Muscle of back (tissue), 11 donors: ENCODE data around the gene PGGHG. TPM values are rescaled to one million over a fixed set of nuclear protein-coding genes. Genes with fewer than 3 reads are reported as not detected.
"Not testable (repeated sequence)": the region's sequence is repeated elsewhere in the genome, so short reads cannot be mapped to it uniquely, and the experiment has no call there.

ENCODE experiments used
- DNase-seq, 3 donors: peaks; one replicate each; pipeline versions ENCODE4 v3.0.0 to v3.0.0-alpha.2; 2013
- polyA plus RNA-seq, 10 donors: library from polyadenylated mRNA; unstranded; fragments of 120-200 nt; gene quantifications; one replicate each; pipeline ENCODE4 v1.2.1, GENCODE V29; 2013; ENCODE audit not compliant: insufficient read length in 10 of 10

The PGGHG gene
- polyA plus RNA-seq, 10 donors: 3.5 to 15.7 (median 8.5) TPM

DNA sequence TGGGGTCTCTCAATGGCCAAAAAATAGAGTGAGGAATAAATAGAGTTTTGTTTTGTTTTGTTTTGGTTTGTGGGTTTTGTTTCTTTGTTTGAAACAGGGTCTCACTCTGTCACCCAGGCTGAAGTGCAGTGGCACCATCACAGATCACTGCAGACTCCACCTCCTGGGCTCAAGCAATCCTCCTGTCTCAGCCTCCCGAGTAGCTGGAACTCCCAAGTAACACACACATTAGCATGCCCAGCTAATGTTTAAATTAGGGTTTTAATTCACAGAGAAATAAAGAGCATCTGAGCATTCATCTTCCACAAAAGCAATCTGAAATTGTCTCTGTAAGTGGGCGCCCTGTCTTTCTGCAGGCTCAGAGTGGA, 40.9 kb downstream of the PGGHG start:
- no peak for DNase-seq

DNA sequence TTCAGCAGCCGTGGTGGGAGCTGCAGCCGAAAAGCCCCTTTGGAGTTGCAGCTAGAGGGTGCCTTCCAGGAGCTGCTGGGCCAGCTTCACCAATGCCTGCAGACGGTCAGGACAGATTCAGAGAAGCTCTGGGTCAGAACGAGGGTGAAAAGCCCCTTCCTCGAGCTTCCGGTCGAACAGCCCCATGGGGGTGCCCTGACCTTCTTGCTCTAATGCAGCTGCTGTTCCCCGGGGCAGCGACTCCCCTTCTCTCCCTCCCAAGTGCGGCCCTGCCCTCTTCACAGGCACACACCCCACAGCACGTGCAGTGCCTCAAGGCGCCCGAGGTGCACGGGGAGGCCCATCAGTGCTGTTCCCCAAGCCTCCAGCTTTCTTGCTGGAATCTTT, 41.4 kb downstream of the PGGHG start:
- DNase-seq: no peak

DNA sequence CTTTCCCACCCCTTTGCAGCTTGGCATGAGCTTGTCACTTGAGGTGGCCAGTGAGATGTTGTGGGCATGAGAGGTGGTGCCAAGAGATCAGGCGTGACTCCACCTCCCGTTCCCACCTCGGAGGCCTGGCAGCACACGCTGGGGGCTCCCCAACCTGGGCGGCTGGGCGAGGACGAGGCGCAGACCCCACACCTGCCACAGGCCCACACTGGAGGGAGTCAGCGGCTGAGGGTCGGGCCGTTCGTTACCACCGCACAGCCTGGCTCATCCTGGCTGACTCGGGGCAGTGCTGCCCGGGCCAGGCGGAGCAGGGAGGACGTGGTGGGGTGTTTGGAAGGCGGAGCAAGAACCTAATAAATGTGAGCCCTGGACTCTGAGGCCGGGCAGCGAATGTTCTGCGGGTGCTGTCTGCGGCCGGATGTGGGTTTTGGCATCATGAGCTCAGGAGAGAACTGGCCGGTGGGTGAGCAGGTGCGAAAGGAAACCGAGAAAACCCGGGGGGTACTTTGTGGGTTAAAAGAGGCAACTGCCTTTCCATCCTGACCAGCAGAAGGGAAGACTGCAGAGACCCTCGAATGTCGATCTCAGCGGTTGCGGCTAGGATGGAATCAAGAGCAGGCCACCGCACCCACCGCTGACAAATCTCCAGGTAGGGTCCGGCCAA, 41.9 kb downstream of the PGGHG start:
- DNase-seq: no peak

DNA sequence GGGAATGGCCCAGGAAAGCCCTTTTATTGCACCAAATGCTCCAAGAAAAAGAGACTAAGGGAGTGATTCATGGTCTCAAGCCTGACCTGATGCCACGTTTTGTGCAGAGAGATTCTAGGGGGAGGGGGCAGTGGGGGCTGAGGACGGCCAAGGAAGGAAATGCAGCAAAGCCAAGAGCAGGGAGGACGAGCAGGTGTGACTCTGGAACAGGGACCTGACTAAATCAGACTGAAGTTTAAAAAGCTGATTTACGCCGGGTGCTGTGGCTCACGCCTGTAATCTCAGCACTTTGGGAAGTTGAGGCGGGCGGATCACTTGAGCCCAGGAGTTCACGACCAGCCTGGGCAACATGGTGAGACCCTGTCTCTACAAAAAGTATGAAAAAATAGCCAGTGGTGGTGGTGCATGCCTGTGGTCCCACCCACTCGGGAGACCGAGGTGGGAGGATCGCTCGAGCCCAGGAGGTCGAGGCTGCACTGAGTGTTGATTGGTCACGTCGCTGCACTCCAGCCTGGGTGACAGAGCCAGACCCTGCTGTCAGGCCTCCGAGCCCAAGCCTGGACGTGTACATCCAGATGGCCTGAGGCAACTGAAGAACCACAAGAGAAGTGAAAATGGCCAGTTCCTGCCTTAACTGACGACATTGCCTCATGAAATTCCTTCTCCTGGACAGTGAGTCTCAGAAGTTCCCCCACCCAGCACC, 42.6 kb downstream of the PGGHG start:
- no peak for DNase-seq

DNA sequence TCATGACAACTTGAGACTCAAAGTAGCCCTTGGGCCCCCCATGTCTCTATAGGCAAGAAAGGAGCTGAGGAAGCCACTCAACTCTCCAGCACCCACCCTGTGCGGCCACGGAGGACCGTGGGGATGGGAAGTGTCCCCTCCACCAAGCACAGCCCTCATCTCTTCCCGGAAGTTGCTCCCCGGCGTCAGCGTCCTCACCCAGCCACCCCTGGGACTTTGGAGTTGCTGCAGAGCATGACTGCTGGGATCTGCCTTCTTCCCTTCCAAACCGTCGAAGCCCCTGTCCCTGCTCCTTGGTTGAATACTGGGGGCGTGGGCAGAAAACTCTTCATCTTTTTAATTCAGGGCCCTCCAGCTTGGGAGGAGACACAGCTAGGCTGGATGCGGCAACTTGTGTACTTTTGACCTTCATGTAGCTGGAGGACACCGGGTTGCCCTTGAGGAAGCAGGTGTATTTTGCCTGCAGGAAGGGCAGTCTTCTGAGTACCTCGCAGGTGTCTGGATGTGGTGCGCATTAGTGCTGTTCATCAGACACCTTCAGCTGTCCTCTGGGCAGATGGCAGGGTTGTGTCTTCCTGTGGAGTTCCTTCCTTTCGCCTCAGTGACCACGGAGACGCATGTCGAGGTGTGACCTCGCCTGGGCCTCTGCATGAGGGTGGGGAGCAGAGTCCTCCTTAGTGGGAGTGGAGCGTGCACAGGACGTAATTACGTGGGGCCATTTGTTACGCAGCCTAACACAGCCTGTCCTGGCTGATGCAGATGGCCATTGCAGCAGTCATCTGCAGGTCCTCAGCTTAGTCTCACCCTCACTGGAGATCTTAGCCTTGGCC, 43.9 kb downstream of the PGGHG start:
- no peak for DNase-seq

DNA sequence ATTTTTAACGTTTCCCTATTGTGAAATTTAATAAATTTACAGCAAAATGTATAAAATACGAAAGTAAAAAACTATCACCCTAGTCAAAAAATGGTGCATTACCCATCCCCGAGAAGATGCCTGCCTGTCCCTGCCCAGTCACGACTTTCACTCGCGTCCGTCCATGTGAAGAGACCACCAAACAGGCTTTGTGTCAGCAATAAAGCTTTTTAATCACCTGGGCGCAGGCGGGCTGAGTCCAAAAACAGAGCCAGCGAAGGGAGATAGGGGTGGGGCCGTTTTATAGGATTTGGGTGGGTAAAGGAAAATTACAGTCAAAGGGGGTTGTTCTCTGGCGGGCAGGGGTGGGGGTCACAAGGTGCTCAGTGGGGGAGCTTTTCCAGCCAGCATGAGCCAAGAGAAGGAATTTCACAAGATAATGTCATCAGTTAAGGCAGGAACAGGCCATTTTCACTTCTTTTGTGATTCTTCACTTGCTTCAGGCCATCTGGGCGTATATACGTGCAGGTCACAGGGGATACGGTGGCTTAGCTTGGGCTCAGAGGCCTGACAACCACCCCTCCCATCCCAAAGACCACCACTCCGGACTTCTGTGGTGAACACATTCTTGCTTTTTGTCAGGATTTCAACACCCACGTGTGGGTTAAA, 44.8 kb downstream of the PGGHG start:
- not testable (repeated sequence) for DNase-seq

DNA sequence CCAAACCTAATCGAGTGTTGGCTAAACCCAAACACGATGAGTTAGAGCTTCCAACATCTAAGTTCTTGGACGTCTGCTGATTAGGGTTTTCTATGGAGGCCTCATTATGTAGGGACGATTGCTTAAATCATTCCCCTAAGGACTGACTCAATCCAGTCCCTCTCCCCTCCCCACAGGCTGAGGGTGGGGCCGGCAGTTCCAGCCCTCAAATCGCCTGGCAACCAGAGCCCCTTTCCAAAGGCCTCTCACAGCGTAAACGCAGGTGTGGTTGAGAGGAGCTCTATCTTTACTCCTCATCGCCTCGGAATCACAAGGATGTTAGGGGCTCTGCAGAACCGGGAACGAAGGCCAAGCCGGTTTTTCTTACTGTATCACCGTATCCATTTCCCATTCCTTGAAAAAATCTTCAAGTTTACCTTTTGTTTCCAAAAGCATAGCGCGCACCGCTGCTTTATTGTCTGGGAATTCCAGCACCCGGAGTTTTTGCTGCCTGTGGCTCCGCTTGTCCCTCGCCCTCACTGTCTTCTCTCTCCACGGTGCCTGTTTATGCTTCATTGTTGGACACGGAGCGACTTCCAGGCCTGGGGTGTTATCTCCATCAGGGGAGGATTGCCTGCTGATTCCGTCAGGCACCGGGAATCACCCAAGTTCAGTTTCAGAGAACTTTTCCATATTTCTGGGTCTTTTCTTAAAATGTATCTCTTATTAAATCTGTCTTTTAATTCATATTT, 45.5 kb downstream of the PGGHG start:
- DNase-seq: peak in 1 of 3 donors; percentile 77

DNA sequence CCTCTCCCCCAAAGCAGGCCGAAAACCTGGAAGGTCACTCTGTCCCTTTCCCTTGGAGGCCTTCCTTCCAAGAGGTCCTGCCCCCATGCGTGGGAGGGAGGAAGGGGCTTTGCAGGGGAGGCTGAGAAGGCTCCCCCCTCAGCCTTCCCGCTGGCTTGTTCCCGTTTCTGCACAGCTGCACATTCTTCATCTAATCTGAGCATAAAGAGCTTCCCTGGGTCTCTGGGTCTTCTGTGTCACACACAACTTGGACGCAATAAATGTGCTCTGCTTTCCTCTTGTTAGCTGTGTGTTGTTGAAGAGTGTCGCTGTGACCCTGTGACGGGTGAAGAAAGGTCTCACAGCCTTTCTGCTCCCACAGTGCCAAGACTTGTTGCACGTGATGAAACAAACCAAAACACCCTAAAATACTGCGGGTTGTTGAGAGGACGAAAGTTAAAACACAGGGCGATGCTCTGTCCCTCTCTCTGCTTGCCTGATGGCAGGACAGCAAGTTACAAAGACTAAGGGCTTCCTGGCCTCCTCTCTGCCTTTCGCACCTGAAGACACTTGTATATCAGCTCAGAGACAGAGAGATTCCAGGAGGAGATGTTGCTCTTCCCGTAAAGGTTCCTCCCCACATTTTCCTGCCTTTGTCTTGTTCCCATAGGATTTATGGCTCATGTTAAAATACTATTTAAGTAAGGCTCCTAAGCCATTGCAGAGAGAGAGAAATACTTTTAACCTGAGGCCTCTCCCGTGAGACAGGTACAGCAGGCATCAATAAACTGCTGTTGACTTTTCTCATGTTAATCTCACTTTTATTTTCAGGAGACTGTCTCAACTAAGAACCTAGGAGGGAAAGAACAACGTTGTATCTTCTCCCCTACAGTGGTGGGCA, 47.1 kb downstream of the PGGHG start:
- peak; percentile 59 to 92 (median 65) for DNase-seq

DNA sequence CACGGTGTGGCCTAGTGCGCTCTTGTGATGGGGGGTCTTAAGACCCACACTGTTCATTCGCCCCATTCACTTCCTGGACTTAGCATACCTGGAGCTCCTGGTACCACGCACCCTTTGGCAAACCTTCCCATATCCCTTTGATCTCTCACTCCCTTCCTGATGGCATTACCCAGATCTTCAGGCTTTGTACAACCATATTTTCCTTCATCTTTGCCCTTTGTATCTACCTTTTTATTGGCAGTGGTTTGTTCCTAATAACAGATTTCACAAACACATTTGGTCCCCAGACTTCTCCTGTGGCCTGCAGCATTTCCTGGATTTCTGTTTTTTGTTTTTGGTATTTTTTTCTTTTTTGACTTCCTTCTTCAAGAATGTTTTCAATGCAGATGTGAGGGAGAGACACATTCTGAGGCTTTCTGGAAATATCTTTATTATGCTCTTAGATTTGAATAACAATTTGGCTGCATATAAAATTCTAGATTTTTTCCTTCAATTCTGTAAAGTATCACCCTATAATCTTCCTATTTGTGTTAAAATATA, 47.8 kb downstream of the PGGHG start:
- peak in 1 of 3 donors; percentile 45 for DNase-seq

DNA sequence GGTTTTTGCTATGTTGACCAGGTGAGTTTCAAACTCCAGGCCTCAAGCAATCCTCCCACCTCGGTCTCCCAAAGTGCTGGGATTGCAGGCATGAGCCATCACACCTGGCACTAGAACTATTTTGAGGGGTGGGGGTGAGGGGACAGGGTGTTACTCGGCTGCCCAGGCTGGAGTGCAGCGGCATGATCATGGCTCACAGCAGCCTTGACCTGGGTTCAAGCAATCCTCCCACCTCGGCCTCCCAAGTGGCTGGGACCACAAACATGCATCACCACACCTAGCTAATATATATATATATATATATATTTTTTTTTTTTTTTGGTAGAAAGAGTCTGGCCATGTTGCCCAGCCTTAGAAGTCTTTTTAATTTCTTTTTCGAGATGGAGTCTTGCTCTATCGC, 48.8 kb downstream of the PGGHG start:
- DNase-seq: no peak

DNA sequence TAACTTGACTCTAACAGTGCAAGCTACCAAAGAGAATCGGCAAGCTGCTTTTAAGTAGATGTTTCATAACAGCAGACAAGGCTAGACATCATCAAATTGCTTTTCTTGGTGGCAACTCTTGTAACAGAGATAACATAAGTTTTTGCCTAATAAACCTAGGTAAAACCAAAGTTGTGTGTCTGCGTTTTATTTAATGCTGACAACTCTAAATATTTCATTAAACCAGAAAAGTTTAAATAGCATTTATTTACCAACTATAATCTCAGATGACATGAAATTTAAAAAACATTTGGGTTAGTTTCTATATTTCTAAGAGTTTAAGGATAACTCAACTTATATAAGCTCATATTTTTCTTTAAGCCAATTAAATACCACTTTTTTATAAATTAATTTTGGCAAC, 51.0 kb downstream of the PGGHG start:
- no peak for DNase-seq

DNA sequence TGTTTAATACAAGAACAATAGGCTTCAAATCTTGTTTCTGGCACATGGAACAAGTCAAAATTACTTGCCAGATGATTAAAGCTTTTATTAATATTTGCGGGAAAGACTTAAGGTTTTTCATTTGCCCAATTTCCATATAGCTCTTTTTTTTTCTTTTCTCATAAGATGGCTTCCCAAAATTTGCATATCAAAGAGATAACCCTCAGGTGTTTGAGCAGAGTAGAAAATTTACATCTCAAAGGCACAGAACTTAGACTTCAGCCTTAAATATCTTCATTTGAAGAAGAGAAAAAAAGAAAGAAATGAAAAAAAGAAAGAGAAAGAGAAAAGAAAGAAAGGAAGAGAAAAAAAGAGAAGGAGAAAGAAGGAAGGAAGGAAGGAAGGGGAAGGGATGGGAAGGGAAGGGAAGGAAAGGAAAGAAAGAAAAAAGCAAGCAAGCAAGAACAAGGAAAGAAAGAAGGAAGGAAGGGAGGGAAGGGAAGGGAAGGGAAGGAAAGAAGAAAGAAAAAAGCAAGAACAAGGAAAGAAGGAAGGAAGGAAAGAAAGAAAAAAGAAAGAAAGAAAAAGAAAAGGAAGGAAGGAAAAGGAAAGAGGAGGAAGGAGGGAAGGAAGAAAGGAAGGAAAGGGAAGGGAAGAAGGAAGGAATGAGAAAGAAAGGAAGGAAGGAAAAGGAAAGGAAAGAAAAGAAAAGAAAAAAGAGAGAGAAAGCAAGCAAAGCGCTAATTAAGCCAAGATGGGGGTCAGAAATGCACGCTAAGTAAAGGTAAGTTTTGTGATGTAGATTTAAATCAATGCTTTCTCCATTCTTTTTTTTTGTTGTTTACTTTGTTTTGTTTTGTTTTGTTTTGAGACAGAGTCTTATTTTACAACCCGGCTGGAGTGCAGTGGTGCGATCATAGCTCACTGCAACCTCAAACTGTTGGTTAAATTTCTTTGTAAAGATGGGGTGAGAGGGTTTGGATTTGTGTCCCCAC, 51.9 kb downstream of the PGGHG start:
- DNase-seq: no peak

DNA sequence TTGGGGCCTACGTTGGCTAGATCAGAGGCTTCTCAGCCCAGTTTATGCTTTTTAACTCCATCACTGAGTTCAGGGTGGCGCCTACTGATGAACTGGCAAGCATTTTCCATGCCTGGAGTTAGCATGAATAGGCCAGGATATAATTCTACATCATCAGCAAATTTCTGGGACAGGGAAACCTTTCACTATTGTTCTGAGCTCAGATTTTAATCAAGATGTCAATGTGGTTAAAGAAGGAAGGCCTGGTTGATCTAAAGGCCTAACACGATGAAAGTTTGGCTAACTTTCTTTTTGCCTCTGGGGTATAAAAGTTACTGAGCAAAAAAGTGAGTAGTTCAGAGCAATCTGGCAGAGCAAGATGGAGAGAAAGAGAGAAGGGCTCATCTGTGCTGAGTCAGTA, 53.4 kb downstream of the PGGHG start:
- DNase-seq: no peak

DNA sequence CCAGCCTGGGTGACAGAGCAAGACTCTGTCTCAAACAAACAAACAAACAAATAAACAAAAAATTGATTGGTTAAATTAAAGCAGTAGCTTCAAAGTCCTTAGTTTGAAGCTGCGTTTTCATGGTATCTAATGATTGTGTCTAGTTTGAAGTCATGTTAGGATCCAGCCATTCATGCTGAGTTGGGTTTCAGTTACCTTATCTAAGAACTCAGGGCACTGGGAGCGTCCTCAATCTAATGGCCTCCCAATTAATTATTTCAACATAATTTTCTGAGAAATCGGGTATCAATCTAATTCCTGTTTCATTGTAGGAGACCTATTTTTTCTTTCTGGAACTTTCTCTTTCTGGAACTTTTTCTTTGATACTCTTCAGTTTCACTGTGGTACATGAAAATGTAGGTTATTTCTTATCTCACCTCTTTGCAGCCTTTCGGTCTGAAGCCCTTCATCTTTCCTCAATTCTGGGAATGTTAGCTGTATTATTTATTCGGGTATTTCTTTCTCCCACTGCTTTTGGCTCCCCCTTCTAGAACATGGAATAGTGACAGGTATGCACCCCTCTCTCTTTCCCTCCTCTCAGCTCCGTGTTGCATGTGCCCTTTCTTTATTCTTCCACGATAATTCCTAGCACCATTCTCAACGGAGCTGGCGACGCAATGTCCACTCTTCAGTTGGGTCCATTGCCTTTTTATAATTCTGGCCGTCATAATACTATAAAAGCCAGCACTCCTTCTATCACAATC, 56.1 kb downstream of the PGGHG start:
- DNase-seq: no peak
